Measurements from ENCODE around the gene PHF2. TPM values are rescaled to one million over a fixed set of nuclear protein-coding genes. Genes with fewer than 3 reads are reported as not detected.
"Not testable (repeated sequence)": the region's sequence is repeated elsewhere in the genome, so short reads cannot be mapped to it uniquely, and the experiment has no call there.

The PHF2 gene
- total RNA-seq, 1 donor from 2014 or later = 22.4 TPM

- DNase-seq = no peak
Measured at GRCh38 chr9:93665637-93666438, 89.5 kb downstream of the PHF2 start.

- not testable (repeated sequence) for DNase-seq
Measured at GRCh38 chr9:93666439-93666784, 90.0 kb downstream of the PHF2 start.

GRCh38 chr9:93667006-93667405 lies 90.6 kb downstream of the PHF2 start:
- no peak for DNase-seq

- no peak for DNase-seq
Measured at GRCh38 chr9:93667627-93668026, 91.2 kb downstream of the PHF2 start.

- DNase-seq = no peak
Measured at GRCh38 chr9:93668261-93668871, 92.0 kb downstream of the PHF2 start.

- no peak for DNase-seq
Measured at GRCh38 chr9:93669116-93669957, 93.0 kb downstream of the PHF2 start.

- no peak for DNase-seq
Measured at GRCh38 chr9:93669958-93670207, 93.5 kb downstream of the PHF2 start.

- no peak for DNase-seq
Measured at GRCh38 chr9:93670208-93671019, 94.0 kb downstream of the PHF2 start.

GRCh38 chr9:93671020-93671338 lies 94.6 kb downstream of the PHF2 start:
- peak; percentile 41 for DNase-seq

- peak; percentile 61 for DNase-seq
Measured at GRCh38 chr9:93672330-93673020, 96.1 kb downstream of the PHF2 start.

GRCh38 chr9:93673021-93673838 lies 96.8 kb downstream of the PHF2 start:
- DNase-seq = no peak

GRCh38 chr9:93673839-93674334 lies 97.5 kb downstream of the PHF2 start:
- no peak for DNase-seq

GRCh38 chr9:93674580-93675335 lies 98.4 kb downstream of the PHF2 start:
- no peak for DNase-seq

- DNase-seq = no peak
Measured at GRCh38 chr9:93675336-93676150, 99.2 kb downstream of the PHF2 start.

- DNase-seq = no peak
Measured at GRCh38 chr9:93676310-93677047, 100.1 kb downstream of the PHF2 start.

- DNase-seq = no peak
Measured at GRCh38 chr9:93677048-93677571, 100.7 kb downstream of the PHF2 start.

- DNase-seq = no peak
Measured at GRCh38 chr9:93677641-93678136, 101.3 kb downstream of the PHF2 start.
